ENCODE results near the gene UQCC5. TPM values are rescaled to one million over a fixed set of nuclear protein-coding genes. Genes with fewer than 3 reads are reported as not detected.

Gene UQCC5
- polyA plus RNA-seq (2013, experiment 1 of 2; ENCODE audit: insufficient read length) = 24.0 TPM
- polyA plus RNA-seq (2013, experiment 2 of 2; ENCODE audit: insufficient read length) = 19.1 TPM

- peak; percentile 99 for DNase-seq
Observed at GRCh38 chr3:52536369-52537164, at the start of gene UQCC5. Gene UQCC5 (plus strand): TSS chr3:52536605. CDS start chr3:52536756, 151 bp downstream.

DNA sequence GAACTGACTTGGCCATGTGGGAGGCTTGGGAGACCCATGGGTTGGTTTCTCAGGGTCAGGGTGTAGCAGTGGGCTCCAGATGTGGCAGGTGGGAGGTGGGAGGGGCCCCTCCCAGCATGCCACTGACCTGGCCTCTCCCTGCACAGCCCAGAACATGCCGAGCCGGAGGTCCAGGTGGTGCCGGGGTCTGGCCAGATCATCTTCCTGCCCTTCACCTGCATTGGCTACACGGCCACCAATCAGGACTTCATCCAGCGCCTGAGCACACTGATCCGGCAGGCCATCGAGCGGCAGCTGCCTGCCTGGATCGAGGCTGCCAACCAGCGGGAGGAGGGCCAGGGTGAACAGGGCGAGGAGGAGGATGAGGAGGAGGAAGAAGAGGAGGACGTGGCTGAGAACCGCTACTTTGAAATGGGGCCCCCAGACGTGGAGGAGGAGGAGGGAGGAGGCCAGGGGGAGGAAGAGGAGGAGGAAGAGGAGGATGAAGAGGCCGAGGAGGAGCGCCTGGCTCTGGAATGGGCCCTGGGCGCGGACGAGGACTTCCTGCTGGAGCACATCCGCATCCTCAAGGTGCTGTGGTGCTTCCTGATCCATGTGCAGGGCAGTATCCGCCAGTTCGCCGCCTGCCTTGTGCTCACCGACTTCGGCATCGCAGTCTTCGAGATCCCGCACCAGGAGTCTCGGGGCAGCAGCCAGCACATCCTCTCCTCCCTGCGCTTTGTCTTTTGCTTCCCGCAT is 49.2 kb upstream of the UQCC5 start:
- no peak for DNase-seq

- no peak for DNase-seq
Observed at GRCh38 chr3:52487788-52488691, 48.4 kb upstream of the UQCC5 start.

- DNase-seq = no peak
Observed at GRCh38 chr3:52488746-52489145, 47.7 kb upstream of the UQCC5 start.

- no peak for DNase-seq
Observed at GRCh38 chr3:52489453-52489852, 47.0 kb upstream of the UQCC5 start.

DNA sequence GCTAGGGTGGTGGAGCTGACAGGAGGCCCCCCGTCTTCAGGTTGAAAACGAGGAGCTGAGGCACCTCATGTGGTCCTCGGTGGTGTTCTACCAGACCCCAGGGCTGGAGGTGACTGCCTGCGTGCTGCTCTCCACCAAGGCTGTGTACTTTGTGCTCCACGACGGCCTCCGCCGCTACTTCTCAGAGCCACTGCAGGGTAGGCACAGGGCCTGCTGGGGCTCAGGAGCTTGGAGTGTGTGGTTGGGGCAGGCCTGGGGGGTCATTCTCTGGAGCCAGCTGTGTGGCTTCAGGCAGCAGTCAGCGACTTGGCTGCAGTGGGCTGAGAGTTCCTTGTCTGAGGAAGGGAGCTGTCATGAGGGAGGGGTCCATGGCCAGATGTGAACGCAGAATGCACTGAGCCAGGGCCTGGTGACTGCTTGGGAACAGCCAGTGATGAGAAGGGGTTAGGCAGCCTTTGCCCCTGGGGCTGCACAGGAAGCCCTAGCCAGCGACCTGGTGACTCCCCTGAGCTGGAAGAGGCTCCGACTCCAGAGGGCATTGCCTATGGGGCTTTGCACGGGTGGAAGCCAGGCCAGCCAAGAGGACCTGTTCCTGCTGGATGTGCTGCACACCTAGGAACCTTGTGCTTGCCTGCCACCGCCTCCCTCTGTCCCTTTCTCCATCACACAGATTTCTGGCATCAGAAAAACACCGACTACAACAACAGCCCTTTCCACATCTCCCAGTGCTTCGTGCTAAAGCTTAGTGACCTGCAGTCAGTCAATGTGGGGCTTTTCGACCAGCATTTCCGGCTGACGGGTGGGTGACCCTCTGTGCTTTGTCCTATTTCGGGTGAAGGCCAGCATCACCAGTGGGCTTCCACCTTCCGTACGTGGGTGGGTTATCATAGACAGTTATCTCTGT is 46.1 kb upstream of the UQCC5 start:
- no peak for DNase-seq

DNA sequence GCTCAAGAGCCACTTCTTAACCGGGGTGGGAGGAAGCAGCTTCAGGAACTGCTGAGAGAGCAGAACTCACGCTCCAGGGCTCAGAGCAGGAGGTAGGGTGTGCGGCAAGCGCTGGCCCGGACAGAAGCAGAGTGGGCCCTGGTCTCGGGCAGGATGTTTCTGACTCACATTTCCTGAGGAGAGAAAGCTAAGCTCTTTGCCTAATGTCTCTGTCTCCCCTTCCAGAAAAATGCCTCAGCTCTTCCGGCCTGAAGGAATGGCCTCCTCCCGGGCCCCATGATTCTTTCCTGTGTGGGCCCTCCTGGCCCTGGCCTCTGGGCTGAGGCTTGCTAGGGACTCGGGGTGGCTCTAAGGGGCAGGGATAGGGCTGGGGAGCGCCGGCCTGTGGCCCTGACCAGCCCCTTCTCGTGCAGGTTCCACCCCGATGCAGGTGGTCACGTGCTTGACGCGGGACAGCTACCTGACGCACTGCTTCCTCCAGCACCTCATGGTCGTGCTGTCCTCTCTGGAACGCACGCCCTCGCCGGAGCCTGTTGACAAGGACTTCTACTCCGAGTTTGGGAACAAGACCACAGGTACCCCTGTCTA is 45.4 kb upstream of the UQCC5 start:
- no peak for DNase-seq

DNA sequence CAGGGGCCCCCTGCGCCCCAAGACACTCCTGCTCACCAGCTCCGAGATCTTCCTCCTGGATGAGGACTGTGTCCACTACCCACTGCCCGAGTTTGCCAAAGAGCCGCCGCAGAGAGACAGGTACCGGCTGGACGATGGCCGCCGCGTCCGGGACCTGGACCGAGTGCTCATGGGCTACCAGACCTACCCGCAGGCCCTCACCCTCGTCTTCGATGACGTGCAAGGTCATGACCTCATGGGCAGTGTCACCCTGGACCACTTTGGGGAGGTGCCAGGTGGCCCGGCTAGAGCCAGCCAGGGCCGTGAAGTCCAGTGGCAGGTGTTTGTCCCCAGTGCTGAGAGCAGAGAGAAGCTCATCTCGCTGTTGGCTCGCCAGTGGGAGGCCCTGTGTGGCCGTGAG is 44.3 kb upstream of the UQCC5 start:
- no peak for DNase-seq

GRCh38 chr3:52493232-52494017 is 43.0 kb upstream of the UQCC5 start:
- no peak for DNase-seq

DNA sequence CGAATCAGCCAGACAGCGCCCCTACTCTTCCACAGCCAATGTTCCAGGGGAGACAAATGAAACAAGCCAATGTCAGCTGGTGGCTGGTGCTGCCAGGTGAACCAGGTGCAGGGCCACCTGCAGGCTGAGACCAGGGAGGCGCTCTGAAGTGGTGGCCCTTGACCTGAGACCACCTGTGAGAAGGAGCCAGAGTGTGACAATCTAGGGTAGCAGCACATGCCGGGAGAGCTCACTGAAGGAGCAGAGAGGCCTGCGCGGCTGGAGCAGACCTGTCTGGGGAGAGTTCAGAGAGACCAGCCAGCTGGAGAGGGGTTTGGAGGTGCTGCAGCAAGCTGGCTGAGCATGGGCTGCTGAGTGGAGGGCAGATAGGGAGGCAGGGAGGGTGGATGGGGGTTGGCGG is 42.0 kb upstream of the UQCC5 start:
- DNase-seq = no peak

- DNase-seq = no peak
Observed at GRCh38 chr3:52494886-52495495, 41.4 kb upstream of the UQCC5 start, which contains the start of gene STAB1. Gene STAB1 (plus strand): TSS chr3:52495338. CDS start chr3:52495414, 76 bp downstream.

DNA sequence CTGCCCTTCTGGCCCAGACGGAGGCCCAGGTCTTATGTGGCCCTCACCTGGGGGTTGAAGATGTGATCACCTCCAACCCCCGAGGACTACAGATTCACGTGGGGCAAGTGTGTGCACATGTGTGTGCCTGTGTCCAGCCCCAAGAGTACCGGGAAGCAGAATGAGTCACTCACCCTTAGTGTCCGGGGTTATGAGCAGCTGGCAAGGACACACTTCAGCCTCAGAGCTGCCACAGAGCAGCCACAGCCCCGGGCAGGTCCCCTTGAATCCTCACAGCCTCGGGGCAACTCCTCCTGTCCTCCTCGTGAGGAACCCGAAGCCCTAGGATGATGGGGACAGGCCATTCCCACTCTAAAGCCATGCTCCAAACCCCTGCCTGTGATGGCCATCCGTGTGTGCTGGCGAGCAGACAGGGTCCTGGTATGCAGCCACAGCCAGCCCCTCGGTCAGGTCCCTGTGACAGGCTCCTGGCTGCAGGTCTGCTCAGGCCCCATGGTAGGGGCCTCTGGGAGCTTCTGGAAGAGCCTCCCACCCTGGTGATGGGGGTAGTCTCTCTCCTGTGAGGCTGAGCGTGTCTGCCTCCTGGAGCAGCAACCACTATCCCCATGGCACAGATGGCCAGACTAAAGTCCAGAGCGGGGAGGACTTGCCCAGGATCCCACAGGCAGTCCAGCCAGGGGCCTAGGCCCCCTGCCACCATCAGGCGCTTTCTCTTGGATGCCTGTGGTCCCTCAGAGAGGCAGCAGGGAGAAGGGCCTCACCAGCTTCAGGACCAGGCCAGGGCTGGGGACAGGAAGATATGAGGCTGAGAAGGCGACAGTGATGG is 40.4 kb upstream of the UQCC5 start:
- DNase-seq = no peak

- no peak for DNase-seq
Observed at GRCh38 chr3:52498137-52499054, 38.0 kb upstream of the UQCC5 start.

- DNase-seq = no peak
Observed at GRCh38 chr3:52501046-52501445, 35.4 kb upstream of the UQCC5 start.

DNA sequence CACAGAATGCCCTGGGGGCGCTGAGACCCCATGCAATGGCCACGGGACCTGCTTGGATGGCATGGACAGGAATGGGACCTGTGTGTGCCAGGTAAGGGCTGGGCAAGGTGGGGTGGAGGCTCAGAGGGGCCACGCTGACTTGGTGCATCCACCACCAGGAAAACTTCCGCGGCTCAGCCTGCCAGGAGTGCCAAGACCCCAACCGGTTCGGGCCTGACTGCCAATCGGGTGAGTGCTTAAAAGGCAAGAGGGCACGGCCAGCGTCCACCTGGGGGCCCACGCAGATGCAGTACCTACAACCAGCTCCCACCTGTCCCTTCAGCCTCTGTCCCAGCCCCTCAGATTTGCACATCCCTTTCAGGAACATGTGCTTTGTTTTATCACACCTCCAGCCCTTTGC is 34.4 kb upstream of the UQCC5 start:
- no peak for DNase-seq

DNA sequence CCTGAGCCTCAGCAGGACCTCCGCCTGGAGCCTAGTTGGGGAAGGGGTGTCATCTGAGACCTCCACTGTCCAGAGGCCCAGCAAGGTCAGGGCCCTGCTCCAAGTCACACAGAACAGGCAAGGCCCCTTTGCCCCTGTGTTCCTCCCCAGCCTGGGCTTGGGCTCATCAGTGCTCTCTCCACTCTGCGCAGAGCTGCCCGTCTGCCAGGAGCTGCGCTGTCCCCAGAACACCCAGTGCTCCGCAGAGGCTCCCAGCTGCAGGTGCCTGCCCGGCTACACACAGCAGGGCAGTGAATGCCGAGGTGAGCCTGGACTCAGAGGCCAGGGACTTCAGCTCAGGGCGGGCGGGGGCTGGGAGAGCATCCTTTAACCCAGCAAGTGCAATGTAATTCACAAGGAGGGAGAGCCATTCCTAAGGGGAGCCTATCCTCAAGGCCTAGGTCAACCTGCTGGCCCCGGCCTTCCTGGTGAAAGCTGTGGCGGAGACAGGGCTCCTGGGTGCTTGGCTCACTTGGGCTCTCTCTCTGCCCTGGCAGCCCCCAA is 33.5 kb upstream of the UQCC5 start:
- no peak for DNase-seq

DNA sequence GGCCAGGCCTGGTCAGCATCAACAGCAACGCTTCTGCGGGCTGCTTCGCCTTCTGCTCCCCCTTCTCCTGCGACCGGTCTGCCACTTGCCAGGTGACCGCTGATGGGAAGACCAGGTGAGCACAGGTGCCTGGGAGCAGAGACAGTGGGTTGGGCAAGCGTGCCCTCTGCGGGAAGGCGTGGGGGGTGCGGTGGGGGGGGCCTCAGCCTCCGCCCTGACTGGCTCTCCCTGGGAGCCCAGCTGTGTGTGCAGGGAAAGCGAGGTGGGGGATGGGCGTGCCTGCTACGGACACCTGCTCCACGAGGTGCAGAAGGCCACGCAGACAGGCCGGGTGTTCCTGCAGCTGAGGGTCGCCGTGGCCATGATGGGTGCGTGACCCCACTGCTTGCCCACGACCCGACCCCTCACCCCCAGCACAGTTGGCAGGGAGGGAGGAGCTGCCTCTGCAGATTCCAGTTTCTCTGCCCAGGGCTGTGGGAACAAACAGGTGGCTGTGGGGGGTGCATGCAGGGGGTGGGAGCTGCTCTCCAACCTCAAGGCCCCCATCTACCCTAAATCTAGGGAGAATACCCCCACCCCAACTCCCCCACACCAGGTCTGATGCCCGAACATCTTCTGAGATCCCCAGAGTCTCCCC is 32.5 kb upstream of the UQCC5 start:
- DNase-seq = no peak

Measured in fibroblast of skin of back (primary cell).